ENCODE measurements around the gene HAP1.
A peak's percentile ranks its signal among the peaks of the same experiment; 100 is the strongest.

DNA sequence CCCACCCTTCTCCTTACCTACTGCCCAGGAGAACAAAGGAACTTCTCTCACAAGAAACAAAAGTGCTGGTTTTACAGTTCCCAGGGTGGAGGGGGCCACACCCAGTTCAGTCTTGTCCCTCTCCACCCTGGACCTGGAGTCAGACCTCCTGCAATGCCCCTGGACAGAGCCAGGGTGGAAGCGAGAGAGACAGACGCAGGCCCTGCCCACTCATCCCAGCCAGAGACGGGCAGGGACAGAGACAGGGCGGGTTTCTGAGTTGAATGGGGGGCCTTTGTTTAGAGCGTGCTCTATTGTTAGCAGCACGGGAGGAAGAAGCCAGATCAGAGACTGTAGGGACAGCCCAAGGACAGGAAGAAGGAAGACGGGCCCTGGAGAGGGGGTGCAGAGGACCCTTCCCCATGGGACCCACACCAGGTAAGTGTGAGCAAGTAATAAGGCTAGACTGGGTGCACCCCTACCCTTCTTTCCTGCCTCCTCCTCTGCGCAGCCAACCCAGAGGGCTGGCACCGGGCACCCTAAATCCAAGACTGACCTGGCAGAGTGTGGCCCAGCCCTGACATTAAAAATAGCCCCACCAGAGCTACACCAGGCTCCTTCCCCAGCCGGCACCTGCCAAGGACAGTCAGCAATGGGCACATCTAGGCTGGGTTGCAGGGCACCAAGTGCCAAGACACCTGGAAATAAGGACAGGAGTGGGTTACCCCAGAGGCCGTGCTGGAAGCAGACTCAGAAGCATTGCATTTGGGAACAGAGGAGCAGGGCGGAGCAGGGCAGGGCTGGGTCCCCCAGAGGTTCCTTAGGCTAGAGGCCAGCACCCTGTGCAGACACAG is 41.2 kb upstream of the HAP1 start:
- no peak for TF ChIP-seq CTCF (IDR thresholded peaks at IDR 0.05)
- TF ChIP-seq POLR2AphosphoS5 (IDR thresholded peaks at IDR 0.05), result no peak
- TF ChIP-seq POLR2A (IDR thresholded peaks at IDR 0.05), result peak in 1 of 2 donors; percentile 41
- no peak for TF ChIP-seq EP300 (IDR thresholded peaks at IDR 0.05)

Data from sigmoid colon (tissue), 4 donors.